HepG2 (cell line): ENCODE results near the gene APEX1. TPM values are rescaled to one million over a fixed set of nuclear protein-coding genes. Genes with fewer than 3 reads are reported as not detected.

Source experiments
- FOSL2 ChIP-seq: sonication (generic); formaldehyde crosslinking; IDR thresholded peaks from 2 replicates; pipeline ENCODE4 v1.4.0; 2020; ENCODE audit warnings: missing genetic modification reagents
- RBFOX2 ChIP-seq: fragments of 200-400 bp; formaldehyde crosslinking; IDR thresholded peaks from 2 replicates; pipeline ENCODE4 v1.6.1; 2017; ENCODE audit warnings: low read depth, mild to moderate bottlenecking, low read length
- RELA ChIP-seq: sonication (generic); formaldehyde crosslinking; IDR thresholded peaks from 2 replicates; pipeline ENCODE4 v1.4.0; 2020; ENCODE audit warnings: missing genetic modification reagents
- WIZ ChIP-seq: sonication (generic); formaldehyde crosslinking; IDR thresholded peaks from 2 replicates; pipeline ENCODE4 v1.5.1; 2020; ENCODE audit warnings: mild to moderate bottlenecking, missing genetic modification reagents
- ZFP36L1 ChIP-seq: sonication (generic); formaldehyde crosslinking; IDR thresholded peaks from 2 replicates; pipeline ENCODE4 v1.8.0; 2022; ENCODE audit warnings: mild to moderate bottlenecking, missing genetic modification reagents, moderate library complexity
- ZNF607 ChIP-seq: sonication (generic); formaldehyde crosslinking; IDR thresholded peaks from 2 replicates; pipeline ENCODE4 v1.5.1; 2020; ENCODE audit warnings: missing genetic modification reagents, mild to moderate bottlenecking, borderline replicate concordance
- ZNF720 ChIP-seq: sonication (generic); formaldehyde crosslinking; IDR thresholded peaks from 2 replicates; pipeline ENCODE4 v1.4.0; 2020; ENCODE audit warnings: missing genetic modification reagents
- polyA plus RNA-seq, 8 experiments: library from polyadenylated mRNA; depleted of rRNA in 3 of 8; stranded (reverse) in 7 of 8; unstranded in 1 of 8; fragments of >200 nt; fragmentation: Illumina TruSeq in 4 of 8; extraction: Trizol in 4 of 8; gene quantifications; 2 replicates each; pipeline versions ENCODE4 v1.2.1 to v1.2.3, GENCODE V29; 2011 to 2016; ENCODE audit warnings: low read depth in 4 of 8, missing spikeins in 1 of 8, mixed read lengths in 1 of 8; ENCODE audit not compliant: insufficient read depth in 1 of 8
- total RNA-seq, 5 experiments: library from RNA; depleted of rRNA; stranded (reverse); fragments of >200 nt; fragmentation: Illumina TruSeq; extraction: Trizol; gene quantifications; 2 replicates each; pipeline ENCODE4 v1.2.3, GENCODE V29; 2016; ENCODE audit warnings: low read depth in 1 of 5
- TF ChIP-seq, protein P1 (sequence below): sonication (generic); formaldehyde crosslinking; IDR thresholded peaks from 2 replicates; pipeline ENCODE4 v1.4.0; 2020; ENCODE audit warnings: missing genetic modification reagents, mild to moderate bottlenecking, borderline replicate concordance
- TF ChIP-seq, protein P2 (sequence below), 2 experiments: fragments of 450-650 bp in 1 of 2; sonication (generic) in 1 of 2; formaldehyde crosslinking in 1 of 2; IDR thresholded peaks; 2 replicates each; pipeline versions ENCODE4 v1.6.1 to v1.8.0; 2016 to 2022; ENCODE audit warnings: antibody characterized with exemption in 1 of 2, mild to moderate bottlenecking in 1 of 2, missing genetic modification reagents in 1 of 2
- TF ChIP-seq, protein P3 (sequence below), 2 experiments: sonication (generic) in 1 of 2; formaldehyde crosslinking in 1 of 2; IDR thresholded peaks; 2 replicates each; pipeline versions ENCODE4 v1.4.0 to v1.6.1; 2016 to 2020; ENCODE audit warnings: borderline replicate concordance in 1 of 2, low read depth in 1 of 2, mild to moderate bottlenecking in 1 of 2, missing genetic modification reagents in 1 of 2

Gene APEX1
- total and polyA plus RNA-seq, 2 of the 13 experiments (the other 11 are each of a cell fraction or from before 2014, with no cell fraction given) = 171 to 405 TPM

DNA sequence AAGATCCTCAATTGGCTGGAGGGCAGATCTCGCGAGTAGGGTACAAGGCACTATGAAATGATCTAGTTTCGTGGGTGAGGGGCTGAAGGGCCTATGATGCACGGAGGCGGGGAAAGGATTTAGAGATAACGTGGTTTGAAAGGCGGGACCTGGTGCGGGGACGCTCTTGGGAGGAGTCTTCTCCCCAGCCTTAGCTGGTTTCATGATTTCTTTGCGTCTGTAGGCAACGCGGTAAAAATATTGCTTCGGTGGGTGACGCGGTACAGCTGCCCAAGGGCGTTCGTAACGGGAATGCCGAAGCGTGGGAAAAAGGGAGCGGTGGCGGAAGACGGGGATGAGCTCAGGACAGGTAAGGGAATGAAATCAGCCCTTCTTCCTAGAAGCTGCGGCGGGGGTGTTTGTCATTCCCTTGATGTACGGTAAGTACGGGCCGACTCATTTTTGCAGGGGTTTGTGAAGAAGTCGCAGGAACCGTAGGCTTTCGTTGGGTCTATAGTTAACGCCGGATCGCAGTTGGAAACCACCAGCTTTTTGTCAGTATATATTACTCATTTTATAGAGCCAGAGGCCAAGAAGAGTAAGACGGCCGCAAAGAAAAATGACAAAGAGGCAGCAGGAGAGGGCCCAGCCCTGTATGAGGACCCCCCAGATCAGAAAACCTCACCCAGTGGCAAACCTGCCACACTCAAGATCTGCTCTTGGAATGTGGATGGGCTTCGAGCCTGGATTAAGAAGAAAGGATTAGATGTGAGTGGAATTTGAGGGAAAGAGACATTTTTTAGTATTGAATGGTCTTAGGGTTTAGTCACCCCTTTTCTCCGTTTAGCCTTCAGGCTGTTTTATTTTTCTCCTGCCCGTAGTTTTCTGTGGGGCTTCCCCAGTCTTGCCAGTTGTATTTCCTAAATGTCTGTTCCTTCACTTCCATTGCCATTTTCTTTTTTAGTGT is 602 bp downstream of the APEX1 start (continued):
- TF ChIP-seq, protein P1, sequence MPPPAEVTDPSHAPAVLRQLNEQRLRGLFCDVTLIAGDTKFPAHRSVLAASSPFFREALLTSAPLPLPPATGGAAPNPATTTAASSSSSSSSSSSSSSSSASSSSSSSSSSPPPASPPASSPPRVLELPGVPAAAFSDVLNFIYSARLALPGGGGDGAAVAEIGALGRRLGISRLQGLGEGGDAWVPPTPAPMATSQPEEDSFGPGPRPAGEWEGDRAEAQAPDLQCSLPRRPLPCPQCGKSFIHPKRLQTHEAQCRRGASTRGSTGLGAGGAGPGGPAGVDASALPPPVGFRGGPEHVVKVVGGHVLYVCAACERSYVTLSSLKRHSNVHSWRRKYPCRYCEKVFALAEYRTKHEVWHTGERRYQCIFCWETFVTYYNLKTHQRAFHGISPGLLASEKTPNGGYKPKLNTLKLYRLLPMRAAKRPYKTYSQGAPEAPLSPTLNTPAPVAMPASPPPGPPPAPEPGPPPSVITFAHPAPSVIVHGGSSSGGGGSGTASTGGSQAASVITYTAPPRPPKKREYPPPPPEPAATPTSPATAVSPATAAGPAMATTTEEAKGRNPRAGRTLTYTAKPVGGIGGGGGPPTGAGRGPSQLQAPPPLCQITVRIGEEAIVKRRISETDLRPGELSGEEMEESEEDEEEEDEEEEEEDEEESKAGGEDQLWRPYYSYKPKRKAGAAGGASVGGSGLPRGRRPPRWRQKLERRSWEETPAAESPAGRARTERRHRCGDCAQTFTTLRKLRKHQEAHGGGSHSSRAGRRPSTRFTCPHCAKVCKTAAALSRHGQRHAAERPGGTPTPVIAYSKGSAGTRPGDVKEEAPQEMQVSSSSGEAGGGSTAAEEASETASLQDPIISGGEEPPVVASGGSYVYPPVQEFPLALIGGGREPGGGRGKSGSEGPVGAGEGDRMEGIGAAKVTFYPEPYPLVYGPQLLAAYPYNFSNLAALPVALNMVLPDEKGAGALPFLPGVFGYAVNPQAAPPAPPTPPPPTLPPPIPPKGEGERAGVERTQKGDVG (CRISPR knock-in tag) = no peak
- peak; percentile 96 for TF ChIP-seq ZFP36L1
- TF ChIP-seq WIZ (CRISPR knock-in tag) = no peak
- TF ChIP-seq RBFOX2 = peak; percentile 66; the same call in 1 of the 2 replicates
- TF ChIP-seq, protein P2, sequence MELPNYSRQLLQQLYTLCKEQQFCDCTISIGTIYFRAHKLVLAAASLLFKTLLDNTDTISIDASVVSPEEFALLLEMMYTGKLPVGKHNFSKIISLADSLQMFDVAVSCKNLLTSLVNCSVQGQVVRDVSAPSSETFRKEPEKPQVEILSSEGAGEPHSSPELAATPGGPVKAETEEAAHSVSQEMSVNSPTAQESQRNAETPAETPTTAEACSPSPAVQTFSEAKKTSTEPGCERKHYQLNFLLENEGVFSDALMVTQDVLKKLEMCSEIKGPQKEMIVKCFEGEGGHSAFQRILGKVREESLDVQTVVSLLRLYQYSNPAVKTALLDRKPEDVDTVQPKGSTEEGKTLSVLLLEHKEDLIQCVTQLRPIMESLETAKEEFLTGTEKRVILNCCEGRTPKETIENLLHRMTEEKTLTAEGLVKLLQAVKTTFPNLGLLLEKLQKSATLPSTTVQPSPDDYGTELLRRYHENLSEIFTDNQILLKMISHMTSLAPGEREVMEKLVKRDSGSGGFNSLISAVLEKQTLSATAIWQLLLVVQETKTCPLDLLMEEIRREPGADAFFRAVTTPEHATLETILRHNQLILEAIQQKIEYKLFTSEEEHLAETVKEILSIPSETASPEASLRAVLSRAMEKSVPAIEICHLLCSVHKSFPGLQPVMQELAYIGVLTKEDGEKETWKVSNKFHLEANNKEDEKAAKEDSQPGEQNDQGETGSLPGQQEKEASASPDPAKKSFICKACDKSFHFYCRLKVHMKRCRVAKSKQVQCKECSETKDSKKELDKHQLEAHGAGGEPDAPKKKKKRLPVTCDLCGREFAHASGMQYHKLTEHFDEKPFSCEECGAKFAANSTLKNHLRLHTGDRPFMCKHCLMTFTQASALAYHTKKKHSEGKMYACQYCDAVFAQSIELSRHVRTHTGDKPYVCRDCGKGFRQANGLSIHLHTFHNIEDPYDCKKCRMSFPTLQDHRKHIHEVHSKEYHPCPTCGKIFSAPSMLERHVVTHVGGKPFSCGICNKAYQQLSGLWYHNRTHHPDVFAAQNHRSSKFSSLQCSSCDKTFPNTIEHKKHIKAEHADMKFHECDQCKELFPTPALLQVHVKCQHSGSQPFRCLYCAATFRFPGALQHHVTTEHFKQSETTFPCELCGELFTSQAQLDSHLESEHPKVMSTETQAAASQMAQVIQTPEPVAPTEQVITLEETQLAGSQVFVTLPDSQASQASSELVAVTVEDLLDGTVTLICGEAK (IDR thresholded peaks at IDR 0.05) = no peak
- TF ChIP-seq, protein P2 (CRISPR knock-in tag; IDR thresholded peaks at IDR 0.05) = 0 out of 2 replicates have a peak, but pooled peaks have one; percentile 31
- TF ChIP-seq, protein P3, sequence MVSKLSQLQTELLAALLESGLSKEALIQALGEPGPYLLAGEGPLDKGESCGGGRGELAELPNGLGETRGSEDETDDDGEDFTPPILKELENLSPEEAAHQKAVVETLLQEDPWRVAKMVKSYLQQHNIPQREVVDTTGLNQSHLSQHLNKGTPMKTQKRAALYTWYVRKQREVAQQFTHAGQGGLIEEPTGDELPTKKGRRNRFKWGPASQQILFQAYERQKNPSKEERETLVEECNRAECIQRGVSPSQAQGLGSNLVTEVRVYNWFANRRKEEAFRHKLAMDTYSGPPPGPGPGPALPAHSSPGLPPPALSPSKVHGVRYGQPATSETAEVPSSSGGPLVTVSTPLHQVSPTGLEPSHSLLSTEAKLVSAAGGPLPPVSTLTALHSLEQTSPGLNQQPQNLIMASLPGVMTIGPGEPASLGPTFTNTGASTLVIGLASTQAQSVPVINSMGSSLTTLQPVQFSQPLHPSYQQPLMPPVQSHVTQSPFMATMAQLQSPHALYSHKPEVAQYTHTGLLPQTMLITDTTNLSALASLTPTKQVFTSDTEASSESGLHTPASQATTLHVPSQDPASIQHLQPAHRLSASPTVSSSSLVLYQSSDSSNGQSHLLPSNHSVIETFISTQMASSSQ (IDR thresholded peaks at IDR 0.05; ENCODE audit: low read depth) = no peak
- TF ChIP-seq, protein P3 (CRISPR knock-in tag; IDR thresholded peaks at IDR 0.05; ENCODE audit: borderline replicate concordance) = no peak
- TF ChIP-seq FOSL2 (CRISPR knock-in tag) = no peak
- no peak for TF ChIP-seq ZNF720
- TF ChIP-seq ZNF607 (CRISPR knock-in tag) = no peak
- TF ChIP-seq RELA (CRISPR knock-in tag) = no peak
